ENCODE results near the gene CIAPIN1. TPM values are rescaled to one million over a fixed set of nuclear protein-coding genes. Genes with fewer than 3 reads are reported as not detected.

Gene CIAPIN1
- polyA plus RNA-seq, 3 donors, result 24.0 to 46.5 (median 42.1) TPM

GRCh38 chr16:57388359-57389086, 58.7 kb downstream of the CIAPIN1 start:
- no peak for DNase-seq
- Histone ChIP-seq H3K79me2 (ENCODE audit: insufficient read depth, low read length) (no peaks in the 10 kb centered on the region), H3K4me3 (replicated peaks in 1 of 3; ENCODE audit: low read depth in 2 of 3, low read length in 3 of 3) (no peak overlapping the region), H3K9me3 (replicated peaks in 1 of 2; ENCODE audit: control insufficient read depth in 1 of 2, insufficient read depth in 1 of 2, low read length in 2 of 2) (no peaks in the 10 kb centered on the region), H3K4me2 (replicated peaks; ENCODE audit: extremely low read depth, low read length, poor library complexity, severe bottlenecking) (no peak overlapping the region), H3K27ac (ENCODE audit: low read depth in 1 of 2, low read length in 2 of 2) (no peak overlapping the region), H3K27me3 (ENCODE audit: control insufficient read depth in 2 of 2, insufficient read depth in 2 of 2, low read length in 2 of 2) (peaks cover 0 to 10% of the 10 kb centered on the region in 2 donors), H3K4me1 (ENCODE audit: control insufficient read depth in 1 of 2, insufficient read depth in 2 of 2, low read length in 2 of 2) (peaks cover 12 to 18% of the 10 kb centered on the region in 2 donors), H4K20me1 (ENCODE audit: insufficient read depth, low read length) (no peaks in the 10 kb centered on the region), H2AFZ (ENCODE audit: insufficient read depth, low read depth, low read length, poor library complexity, severe bottlenecking) (no peak overlapping the region), H3K36me3 (replicated peaks in 1 of 2; ENCODE audit: control insufficient read depth in 1 of 2, insufficient read depth in 2 of 2, low read length in 2 of 2) (no peaks in the 10 kb centered on the region), H3K9ac (ENCODE audit: insufficient read depth, low read length, poor library complexity, severe bottlenecking) (no peak overlapping the region)
- Mint-ChIP-seq H3K4me1 (peaks cover 18% of the 10 kb centered on the region), H3K4me3 (no peak overlapping the region), H3K27ac (peak overlapping the region in 1 of 7 donors; percentile 77), H3K36me3 (no peaks in the 10 kb centered on the region), H3K27me3 (ENCODE audit: low read depth in 3 of 3) (peaks cover 14 to 26% (median 25%) of the 10 kb centered on the region in 3 donors), H3K9me3 (peaks cover 0 to 4% (median 0%) of the 10 kb centered on the region in 7 donors)
- TF ChIP-seq, protein P1, sequence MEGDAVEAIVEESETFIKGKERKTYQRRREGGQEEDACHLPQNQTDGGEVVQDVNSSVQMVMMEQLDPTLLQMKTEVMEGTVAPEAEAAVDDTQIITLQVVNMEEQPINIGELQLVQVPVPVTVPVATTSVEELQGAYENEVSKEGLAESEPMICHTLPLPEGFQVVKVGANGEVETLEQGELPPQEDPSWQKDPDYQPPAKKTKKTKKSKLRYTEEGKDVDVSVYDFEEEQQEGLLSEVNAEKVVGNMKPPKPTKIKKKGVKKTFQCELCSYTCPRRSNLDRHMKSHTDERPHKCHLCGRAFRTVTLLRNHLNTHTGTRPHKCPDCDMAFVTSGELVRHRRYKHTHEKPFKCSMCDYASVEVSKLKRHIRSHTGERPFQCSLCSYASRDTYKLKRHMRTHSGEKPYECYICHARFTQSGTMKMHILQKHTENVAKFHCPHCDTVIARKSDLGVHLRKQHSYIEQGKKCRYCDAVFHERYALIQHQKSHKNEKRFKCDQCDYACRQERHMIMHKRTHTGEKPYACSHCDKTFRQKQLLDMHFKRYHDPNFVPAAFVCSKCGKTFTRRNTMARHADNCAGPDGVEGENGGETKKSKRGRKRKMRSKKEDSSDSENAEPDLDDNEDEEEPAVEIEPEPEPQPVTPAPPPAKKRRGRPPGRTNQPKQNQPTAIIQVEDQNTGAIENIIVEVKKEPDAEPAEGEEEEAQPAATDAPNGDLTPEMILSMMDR (IDR thresholded peaks at IDR 0.05), result no peak
- WGBS (ENCODE audit: insufficient coverage), result 82% methylated on average over 5 of the region's 7 CpGs
- intact Hi-C loops (cut with micrococcal nuclease), result no loop called here

- no peak overlapping the region for H3K4me2 ChIP-seq (replicated peaks; ENCODE audit: extremely low read depth, low read length, poor library complexity, severe bottlenecking)
- H3K4me3 Mint-ChIP-seq, result no peak overlapping the region
These were observed 59.4 kb downstream of the CIAPIN1 start for GRCh38 chr16:57387598-57388354.

More at GRCh38 chr16:57387598-57388354, 59.4 kb downstream of the CIAPIN1 start:
- no peaks in the 10 kb centered on the region for H4K20me1 ChIP-seq (ENCODE audit: insufficient read depth, low read length)
- 100% methylated on average over 1 of the region's 3 CpGs for WGBS (ENCODE audit: insufficient coverage)
- no peaks in the 10 kb centered on the region for H3K36me3 ChIP-seq (replicated peaks in 1 of 2; ENCODE audit: control insufficient read depth in 1 of 2, insufficient read depth in 2 of 2, low read length in 2 of 2)
- TF ChIP-seq, protein P1 (IDR thresholded peaks at IDR 0.05), result no peak
- Mint-ChIP-seq H3K36me3 (no peaks in the 10 kb centered on the region), H3K9me3 (peaks cover 0 to 4% (median 0%) of the 10 kb centered on the region in 7 donors), H3K4me1 (peaks cover 21% of the 10 kb centered on the region), H3K27ac (no peak overlapping the region), H3K27me3 (ENCODE audit: low read depth in 3 of 3) (peaks cover 12 to 27% (median 20%) of the 10 kb centered on the region in 3 donors)
- no peaks in the 10 kb centered on the region for H3K79me2 ChIP-seq (ENCODE audit: insufficient read depth, low read length)
- no peak overlapping the region for H3K9ac ChIP-seq (ENCODE audit: insufficient read depth, low read length, poor library complexity, severe bottlenecking)
- H3K27ac ChIP-seq (ENCODE audit: low read depth in 1 of 2, low read length in 2 of 2), result no peak overlapping the region
- DNase-seq, result no peak
- H3K9me3 ChIP-seq (replicated peaks in 1 of 2; ENCODE audit: control insufficient read depth in 1 of 2, insufficient read depth in 1 of 2, low read length in 2 of 2), result no peaks in the 10 kb centered on the region
- intact Hi-C loops (cut with micrococcal nuclease), result no loop called here
- no peak overlapping the region for H3K4me3 ChIP-seq (replicated peaks in 1 of 3; ENCODE audit: low read depth in 2 of 3, low read length in 3 of 3)
- H3K27me3 ChIP-seq (ENCODE audit: control insufficient read depth in 2 of 2, insufficient read depth in 2 of 2, low read length in 2 of 2), result peaks cover 0 to 9% of the 10 kb centered on the region in 2 donors
- peaks cover 14 to 22% of the 10 kb centered on the region in 2 donors for H3K4me1 ChIP-seq (ENCODE audit: control insufficient read depth in 1 of 2, insufficient read depth in 2 of 2, low read length in 2 of 2)
- H2AFZ ChIP-seq (ENCODE audit: insufficient read depth, low read depth, low read length, poor library complexity, severe bottlenecking), result no peak overlapping the region

All from CD14-positive monocyte (primary cell).